IMR-90 (cell line): ENCODE data around the gene CDC25B. TPM values are rescaled to one million over a fixed set of nuclear protein-coding genes. Genes with fewer than 3 reads are reported as not detected.

ENCODE experiments used
- ATAC-seq: fragments of 200-7000 bp; cut with Tn5 transposase; 2 replicates; pipeline ENCODE4 v1.9.1; 2020; ENCODE audit warnings: low read depth, mild to moderate bottlenecking, moderate library complexity
- BruUV-seq: library from RNA; stranded (reverse); fragments of 400-500 nt; replicated peaks from 2 replicates; lab custom pipeline; 2021; lab: Mats Ljungman, UMichigan
- CTCF ChIA-PET: fragments of 300-600 bp; formaldehyde crosslinking; extraction: SDS; loops from one replicate; lab custom pipeline; 2021; ENCODE audit warnings: antibody characterized with exemption; lab: Yijun Ruan, JAX
- POLR2A ChIA-PET: fragments of 300-600 bp; sonication (Branson Sonifier 250); formaldehyde crosslinking; loops from one replicate; lab custom pipeline; 2022; ENCODE audit warnings: antibody characterized with exemption; ENCODE audit not compliant: unreplicated experiment; lab: Charles Lee
- DNase-seq: peaks from one replicate; pipeline ENCODE4 v3.0.0; 2013
- H2AFZ ChIP-seq: replicated peaks from 2 replicates; pipeline ENCODE3; 2013; ENCODE audit warnings: low read length, mild to moderate bottlenecking; ENCODE audit not compliant: poor library complexity
- H2AK5ac ChIP-seq: 2 replicates; pipeline ENCODE4 v1.6.1; 2013; ENCODE audit warnings: low read depth, low read length, inconsistent platforms
- H2AK9ac ChIP-seq: replicated peaks from 2 replicates; pipeline ENCODE3; 2013; ENCODE audit warnings: mild to moderate bottlenecking, low read depth, low read length, moderate library complexity; ENCODE audit not compliant: poor library complexity
- H2BK120ac ChIP-seq: 2 replicates; pipeline ENCODE4 v1.6.1; 2013; ENCODE audit warnings: low read depth, low read length, inconsistent platforms
- H2BK15ac ChIP-seq: 3 replicates; pipeline ENCODE4 v1.6.1; 2013; ENCODE audit warnings: low read depth, low read length, inconsistent platforms
- H2BK20ac ChIP-seq: 2 replicates; pipeline ENCODE4 v1.6.1; 2013; ENCODE audit warnings: low read depth, mild to moderate bottlenecking, inconsistent platforms, low read length, moderate library complexity
- H2BK5ac ChIP-seq: 2 replicates; pipeline ENCODE4 v1.6.1; 2013; ENCODE audit warnings: mild to moderate bottlenecking, low read depth, low read length, inconsistent platforms; ENCODE audit not compliant: poor library complexity, severe bottlenecking
- H3K14ac ChIP-seq: replicated peaks from 2 replicates; pipeline ENCODE4 v1.6.1; 2013; ENCODE audit warnings: low read depth, low read length, inconsistent platforms
- H3K18ac ChIP-seq: 2 replicates; pipeline ENCODE4 v1.6.1; 2013; ENCODE audit warnings: low read depth, low read length, control low read depth
- H3K23ac ChIP-seq: 2 replicates; pipeline ENCODE4 v1.6.1; 2013; ENCODE audit warnings: low read depth, low read length, inconsistent platforms
- H3K27ac ChIP-seq: 2 replicates; pipeline ENCODE4 v1.5.1; 2013; ENCODE audit warnings: mild to moderate bottlenecking, control low read depth, low read length; ENCODE audit not compliant: insufficient read depth
- H3K27me3 ChIP-seq: 2 replicates; pipeline ENCODE4 v1.6.1; 2013; ENCODE audit warnings: low read length; ENCODE audit not compliant: control insufficient read depth, insufficient read depth
- H3K36me3 ChIP-seq: 2 replicates; pipeline ENCODE4 v1.6.1; 2013; ENCODE audit warnings: low read length, mixed read lengths; ENCODE audit not compliant: control insufficient read depth, insufficient read depth
- H3K4ac ChIP-seq: 2 replicates; pipeline ENCODE4 v1.6.1; 2013; ENCODE audit warnings: low read depth, low read length, inconsistent platforms
- H3K4me1 ChIP-seq: 2 replicates; pipeline ENCODE4 v1.6.1; 2013; ENCODE audit warnings: low read length, mixed read lengths; ENCODE audit not compliant: control insufficient read depth, insufficient read depth
- H3K4me2 ChIP-seq: 2 replicates; pipeline ENCODE4 v1.6.1; 2013; ENCODE audit warnings: low read depth, mild to moderate bottlenecking, control low read depth, low read length, moderate library complexity
- H3K4me3 ChIP-seq: 2 replicates; pipeline ENCODE4 v1.5.1; 2013; ENCODE audit warnings: low read depth, mild to moderate bottlenecking, control low read depth, low read length, moderate library complexity; ENCODE audit not compliant: insufficient read depth
- H3K56ac ChIP-seq: 2 replicates; pipeline ENCODE4 v1.6.1; 2013; ENCODE audit warnings: low read length, inconsistent platforms; ENCODE audit not compliant: insufficient read depth; ENCODE audit errors: extremely low read depth
- H3K79me1 ChIP-seq, 2 experiments: 2 replicates each; pipeline ENCODE4 v1.6.1; 2013; ENCODE audit warnings: low read length in 2 of 2, inconsistent platforms in 1 of 2, low read depth in 1 of 2
- H3K9ac ChIP-seq: 2 replicates; pipeline ENCODE4 v1.6.1; 2013; ENCODE audit warnings: low read depth, low read length, control low read depth
- H3K9me1 ChIP-seq: 2 replicates; pipeline ENCODE4 v1.6.1; 2013; ENCODE audit warnings: low read length, inconsistent platforms; ENCODE audit not compliant: insufficient read depth
- H3K9me3 ChIP-seq: 2 replicates; pipeline ENCODE4 v1.6.1; 2013; ENCODE audit warnings: low read length; ENCODE audit not compliant: control insufficient read depth, insufficient read depth
- H4K20me1 ChIP-seq: 2 replicates; pipeline ENCODE4 v1.6.1; 2013; ENCODE audit warnings: low read length, inconsistent platforms; ENCODE audit not compliant: insufficient read depth
- H4K5ac ChIP-seq: 2 replicates; pipeline ENCODE4 v1.6.1; 2013; ENCODE audit warnings: mild to moderate bottlenecking, low read depth, low read length, control low read depth
- H4K8ac ChIP-seq, 2 experiments: 2 replicates each; pipeline ENCODE4 v1.6.1; 2013; ENCODE audit warnings: low read depth in 2 of 2, low read length in 2 of 2, control low read depth in 1 of 2, inconsistent platforms in 1 of 2
- H4K91ac ChIP-seq: 2 replicates; pipeline ENCODE4 v1.6.1; 2013; ENCODE audit warnings: low read depth, low read length, inconsistent platforms; ENCODE audit not compliant: insufficient read depth
- MAFK ChIP-seq: IDR thresholded peaks from 2 replicates; pipeline ENCODE4 v1.6.1; 2012; ENCODE audit warnings: low read depth, low read length, improper control_type of control experiment
- RAD21 ChIP-seq: IDR thresholded peaks from 2 replicates; pipeline ENCODE4 v1.6.1; 2012; ENCODE audit warnings: low read length, improper control_type of control experiment
- WGBS, 2 experiments: methylation state at CpG; one replicate each; pipeline versions ENCODE4 v1.1.5 to v1.1.7; 2013; ENCODE audit warnings: missing lambda C conversion rate in 2 of 2; ENCODE audit not compliant: insufficient read length in 1 of 2; ENCODE audit errors: extremely low coverage in 2 of 2; 5-methylcytosine and 5-hydroxymethylcytosine counted together
- dilution Hi-C: fragments of 300-500 bp; cut with HindIII; formaldehyde crosslinking; loops from one replicate; pipeline ENCODE4 v1.14.3; 2018; ENCODE audit warnings: low sequenced_read_pairs; ENCODE audit not compliant: unreplicated experiment
- in situ Hi-C: fragments of 300-500 bp; cut with MboI; formaldehyde crosslinking; loops from 3 replicates; pipeline ENCODE4 v1.14.3; 2019; ENCODE audit warnings: low sequenced_read_pairs, inconsistent platforms, mixed read lengths
- intact Hi-C: fragments of 100-400 bp; cut with micrococcal nuclease; formaldehyde crosslinking; loops from 2 replicates; pipeline ENCODE4 v1.10.0; 2022
- polyA plus RNA-seq, 3 experiments: library from polyadenylated mRNA; depleted of rRNA; stranded (reverse); fragments of >200 nt; gene quantifications; 2 replicates each; pipeline ENCODE4 v1.2.3, GENCODE V29; 2012; ENCODE audit warnings: low replicate concordance in 1 of 3
- total RNA-seq: library from RNA; depleted of rRNA; stranded (reverse); fragments of >200 nt; gene quantifications from 2 replicates; pipeline ENCODE4 v1.2.3, GENCODE V29; 2012

Gene CDC25B
- total and polyA plus RNA-seq, 2 of the 4 experiments (the other 2 are of a cell fraction) = 14.5 to 50.5 TPM

DNA sequence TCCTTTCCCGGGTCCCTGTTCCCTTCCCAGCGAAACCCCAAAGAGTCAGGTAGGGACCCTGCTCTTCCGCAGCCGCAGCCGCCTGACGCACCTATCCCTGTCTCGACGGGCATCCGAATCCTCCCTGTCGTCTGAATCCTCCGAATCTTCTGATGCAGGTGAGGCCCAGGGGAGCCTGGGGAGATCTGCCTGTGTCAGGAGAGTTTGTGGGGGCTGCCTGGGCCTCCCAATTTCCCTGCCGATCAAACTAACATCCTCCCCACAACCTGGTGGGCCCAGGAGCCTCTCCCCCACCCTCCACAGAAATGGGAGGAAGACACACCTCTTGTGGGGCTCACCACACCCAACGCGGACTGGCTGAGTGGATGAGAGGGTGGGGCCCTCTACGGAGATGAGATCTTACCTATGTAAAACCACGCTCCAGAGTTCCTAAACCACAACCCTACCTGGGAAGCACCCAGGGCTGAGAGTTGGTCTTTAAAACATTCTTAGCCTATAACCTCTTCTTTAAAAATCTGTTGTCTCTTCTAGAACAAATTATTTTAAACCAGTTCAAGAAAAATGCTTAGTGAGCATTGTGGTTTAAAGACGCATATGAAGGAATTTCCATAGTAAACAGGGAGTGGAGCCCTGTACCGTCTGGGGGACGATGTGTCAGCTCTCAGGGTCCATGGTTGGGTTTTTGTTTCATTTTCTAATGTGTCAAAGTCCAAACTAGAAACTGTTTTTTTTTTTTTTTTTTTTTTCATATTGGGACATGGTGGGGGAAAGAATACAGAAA, 1.7 kb downstream of the CDC25B start:
- ATAC-seq = no peak
- H2BK5ac ChIP-seq = peak overlapping the region; percentile 68
- no CpG with 5 or more reads among the region's 19 CpGs for WGBS, 2 experiments

More for the DNA sequence above, 1.7 kb downstream of the CDC25B start:
- Histone ChIP-seq H3K9ac (peak overlapping the region; percentile 87), H3K9me3 (no peaks in the 10 kb centered on the region), H3K23ac (peak overlapping the region; percentile 80; the same call in 1 of the 2 replicates), H3K4me1 (peaks cover 26% of the 10 kb centered on the region), H4K8ac (peak overlapping the region; percentile 44 to 85; a peak in 3 of 4 replicates), H2BK120ac (peak overlapping the region; percentile 74), H3K4ac (peak overlapping the region; percentile 74), H3K27ac (peak overlapping the region; percentile 86), H2BK20ac (peak overlapping the region; percentile 38; the same call in 1 of the 2 replicates), H2AK5ac (peak overlapping the region; percentile 69), H3K56ac (peak overlapping the region; percentile 56; the same call in 1 of the 2 replicates), H3K79me1 (peaks cover 36 to 75% of the 10 kb centered on the region in 2 experiments), H3K4me3 (peak overlapping the region; percentile 82), H2AFZ (no peak overlapping the region), H4K91ac (peak overlapping the region; percentile 63), H3K36me3 (peaks cover 37% of the 10 kb centered on the region), H4K5ac (0 out of 2 replicates have a peak overlapping the region, but pooled peaks have one; percentile 4), H4K20me1 (no peaks in the 10 kb centered on the region), H3K14ac (0 out of 2 replicates have a peak overlapping the region, but pooled peaks have one; percentile 43), H3K9me1 (peaks cover 22% of the 10 kb centered on the region), H2AK9ac (peak overlapping the region; percentile 95), H3K4me2 (peak overlapping the region; percentile 76), H3K18ac (0 out of 2 replicates have a peak overlapping the region, but pooled peaks have one; percentile 8), H3K27me3 (no peaks in the 10 kb centered on the region), H2BK15ac (0 out of 3 replicates have a peak overlapping the region, but pooled peaks have one; percentile 41)
- no TSS peak for BruUV-seq
- intact Hi-C loops = loop anchor here (2.0 kb wide), 1 partner anchor 15 kb away; no protein-coding TSS in a partner anchor
- in situ Hi-C loops = no loop called here
- ChIA-PET CTCF (no interaction called here), POLR2A (interaction anchor here (0.5 to 0.7 kb wide), 3 partner anchors 42 to 96 kb away, joined by 3 to 12 read pairs (median 7); no protein-coding TSS in a partner anchor)
- TF ChIP-seq RAD21 (no peak), MAFK (peak; percentile 90)
- peak; percentile 67 for DNase-seq
- dilution Hi-C loops = no loop called here
